ENCODE data around the gene KLF3.
A peak's percentile ranks its signal among the peaks of the same experiment; 100 is the strongest.

The KLF3 gene

GRCh38 chr4:38698176-38698575 is 34.2 kb downstream of the KLF3 start:
- DNase-seq (ENCODE audit: low spot score) = no peak

- no peak for DNase-seq (ENCODE audit: low spot score)
Measured at GRCh38 chr4:38699112-38699511, 35.1 kb downstream of the KLF3 start.

GRCh38 chr4:38703635-38704034 is 39.6 kb downstream of the KLF3 start:
- no peak for DNase-seq (ENCODE audit: low spot score)

- no peak for DNase-seq (ENCODE audit: low spot score)
Measured at GRCh38 chr4:38704622-38705154, 40.7 kb downstream of the KLF3 start.

- DNase-seq (ENCODE audit: low spot score) = no peak
Measured at GRCh38 chr4:38706301-38706700, 42.3 kb downstream of the KLF3 start.

GRCh38 chr4:38710053-38710452 is 46.1 kb downstream of the KLF3 start:
- no peak for DNase-seq (ENCODE audit: low spot score)

- no peak for DNase-seq (ENCODE audit: low spot score)
Measured at GRCh38 chr4:38711066-38711465, 47.1 kb downstream of the KLF3 start.

- DNase-seq (ENCODE audit: low spot score) = no peak
Measured at GRCh38 chr4:38715050-38715449, 51.1 kb downstream of the KLF3 start.

GRCh38 chr4:38716256-38716655 is 52.3 kb downstream of the KLF3 start:
- DNase-seq (ENCODE audit: low spot score) = no peak

- DNase-seq (ENCODE audit: low spot score) = no peak
Measured at GRCh38 chr4:38717604-38718003, 53.6 kb downstream of the KLF3 start.

- no peak for DNase-seq (ENCODE audit: low spot score)
Measured at GRCh38 chr4:38723114-38723513, 59.1 kb downstream of the KLF3 start.

- DNase-seq (ENCODE audit: low spot score) = no peak
Measured at GRCh38 chr4:38723726-38724474, 59.9 kb downstream of the KLF3 start.

- DNase-seq (ENCODE audit: low spot score) = no peak
Measured at GRCh38 chr4:38724475-38724808, 60.4 kb downstream of the KLF3 start.

GRCh38 chr4:38728631-38729141 is 64.7 kb downstream of the KLF3 start:
- no peak for DNase-seq (ENCODE audit: low spot score)

GRCh38 chr4:38730493-38730829 is 66.5 kb downstream of the KLF3 start:
- DNase-seq (ENCODE audit: low spot score) = no peak

GRCh38 chr4:38730830-38731646 is 67.0 kb downstream of the KLF3 start:
- peak; percentile 44 for DNase-seq (ENCODE audit: low spot score)

- no peak for DNase-seq (ENCODE audit: low spot score)
Measured at GRCh38 chr4:38733663-38734062, 69.7 kb downstream of the KLF3 start.

- DNase-seq (ENCODE audit: low spot score) = no peak
Measured at GRCh38 chr4:38734446-38734845, 70.4 kb downstream of the KLF3 start.

- no peak for DNase-seq (ENCODE audit: low spot score)
Measured at GRCh38 chr4:38734911-38735310, 70.9 kb downstream of the KLF3 start.

GRCh38 chr4:38735870-38736269 is 71.9 kb downstream of the KLF3 start:
- no peak for DNase-seq (ENCODE audit: low spot score)

- no peak for DNase-seq (ENCODE audit: low spot score)
Measured at GRCh38 chr4:38738940-38739803, 75.2 kb downstream of the KLF3 start.

GRCh38 chr4:38740303-38740702 is 76.3 kb downstream of the KLF3 start:
- DNase-seq (ENCODE audit: low spot score) = no peak

All from RKO (cell line).